ENCODE measurements around the gene MRPS24. TPM values are rescaled to one million over a fixed set of nuclear protein-coding genes. Genes with fewer than 3 reads are reported as not detected.

Gene MRPS24
- total RNA-seq, 1 donor from 2014 or later = 72.8 TPM

DNA sequence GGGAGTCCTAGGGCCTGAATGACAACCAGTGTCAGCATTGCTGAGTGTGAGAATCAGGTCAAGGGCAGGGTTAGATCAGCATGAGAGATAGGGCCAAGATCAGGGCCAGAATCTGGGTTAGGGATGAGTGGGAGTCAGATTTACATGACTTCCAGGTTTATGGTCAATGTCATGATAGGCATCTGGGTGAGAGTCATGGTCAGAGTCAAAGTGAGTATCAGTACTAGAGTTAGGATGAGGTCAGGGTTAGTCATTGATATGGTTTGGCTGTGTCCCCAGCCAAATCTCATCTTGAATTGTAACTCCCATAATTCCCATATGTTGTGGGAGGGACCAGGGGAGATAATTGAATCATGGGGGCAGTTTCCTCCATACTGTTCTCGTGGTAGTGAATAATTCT lies 12.3 kb downstream of the MRPS24 start:
- no peak for DNase-seq (ENCODE audit: low spot score, unreplicated experiment)
- H3K27me3 Mint-ChIP-seq = no peaks in the 10 kb centered on the region
- H3K4me3 Mint-ChIP-seq (ENCODE audit: low read depth) = no peak overlapping the region
- TF ChIP-seq, protein P1, sequence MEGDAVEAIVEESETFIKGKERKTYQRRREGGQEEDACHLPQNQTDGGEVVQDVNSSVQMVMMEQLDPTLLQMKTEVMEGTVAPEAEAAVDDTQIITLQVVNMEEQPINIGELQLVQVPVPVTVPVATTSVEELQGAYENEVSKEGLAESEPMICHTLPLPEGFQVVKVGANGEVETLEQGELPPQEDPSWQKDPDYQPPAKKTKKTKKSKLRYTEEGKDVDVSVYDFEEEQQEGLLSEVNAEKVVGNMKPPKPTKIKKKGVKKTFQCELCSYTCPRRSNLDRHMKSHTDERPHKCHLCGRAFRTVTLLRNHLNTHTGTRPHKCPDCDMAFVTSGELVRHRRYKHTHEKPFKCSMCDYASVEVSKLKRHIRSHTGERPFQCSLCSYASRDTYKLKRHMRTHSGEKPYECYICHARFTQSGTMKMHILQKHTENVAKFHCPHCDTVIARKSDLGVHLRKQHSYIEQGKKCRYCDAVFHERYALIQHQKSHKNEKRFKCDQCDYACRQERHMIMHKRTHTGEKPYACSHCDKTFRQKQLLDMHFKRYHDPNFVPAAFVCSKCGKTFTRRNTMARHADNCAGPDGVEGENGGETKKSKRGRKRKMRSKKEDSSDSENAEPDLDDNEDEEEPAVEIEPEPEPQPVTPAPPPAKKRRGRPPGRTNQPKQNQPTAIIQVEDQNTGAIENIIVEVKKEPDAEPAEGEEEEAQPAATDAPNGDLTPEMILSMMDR (IDR thresholded peaks at IDR 0.05; ENCODE audit: unreplicated experiment) = no peak
- no peaks in the 10 kb centered on the region for H3K4me1 Mint-ChIP-seq (ENCODE audit: low read depth)
- H3K36me3 Mint-ChIP-seq (ENCODE audit: insufficient read depth) = no peaks in the 10 kb centered on the region
- H3K9me3 Mint-ChIP-seq (ENCODE audit: low read depth) = peaks cover 4% of the 10 kb centered on the region
- no peak overlapping the region for H3K27ac Mint-ChIP-seq

DNA sequence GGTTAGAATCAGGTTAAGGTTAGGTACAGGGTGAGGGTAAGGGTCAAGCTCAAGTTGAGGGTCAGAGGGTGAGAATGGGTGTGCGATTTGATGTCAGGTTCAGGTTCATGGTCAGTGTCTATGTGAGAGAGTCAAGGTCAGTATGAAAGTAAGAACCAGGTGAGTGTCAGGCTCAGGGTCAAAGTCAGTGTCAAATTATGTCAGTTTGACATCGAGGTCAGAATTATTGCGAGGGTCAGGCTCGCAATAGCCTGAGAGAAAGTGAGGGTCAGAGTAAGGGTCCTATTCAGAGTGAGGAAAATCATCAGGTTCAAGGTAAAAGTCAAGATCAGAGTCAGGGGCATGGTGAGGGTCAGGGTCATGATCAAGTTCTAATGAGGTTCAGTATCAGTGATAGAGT lies 13.0 kb downstream of the MRPS24 start:
- H3K4me3 Mint-ChIP-seq (ENCODE audit: low read depth) = no peak overlapping the region
- peaks cover 4% of the 10 kb centered on the region for H3K9me3 Mint-ChIP-seq (ENCODE audit: low read depth)
- H3K4me1 Mint-ChIP-seq (ENCODE audit: low read depth) = no peaks in the 10 kb centered on the region
- DNase-seq (ENCODE audit: low spot score, unreplicated experiment) = no peak
- TF ChIP-seq, protein P1 (IDR thresholded peaks at IDR 0.05; ENCODE audit: unreplicated experiment) = no peak
- H3K36me3 Mint-ChIP-seq (ENCODE audit: insufficient read depth) = no peaks in the 10 kb centered on the region
- H3K27ac Mint-ChIP-seq = no peak overlapping the region
- no peaks in the 10 kb centered on the region for H3K27me3 Mint-ChIP-seq

DNA sequence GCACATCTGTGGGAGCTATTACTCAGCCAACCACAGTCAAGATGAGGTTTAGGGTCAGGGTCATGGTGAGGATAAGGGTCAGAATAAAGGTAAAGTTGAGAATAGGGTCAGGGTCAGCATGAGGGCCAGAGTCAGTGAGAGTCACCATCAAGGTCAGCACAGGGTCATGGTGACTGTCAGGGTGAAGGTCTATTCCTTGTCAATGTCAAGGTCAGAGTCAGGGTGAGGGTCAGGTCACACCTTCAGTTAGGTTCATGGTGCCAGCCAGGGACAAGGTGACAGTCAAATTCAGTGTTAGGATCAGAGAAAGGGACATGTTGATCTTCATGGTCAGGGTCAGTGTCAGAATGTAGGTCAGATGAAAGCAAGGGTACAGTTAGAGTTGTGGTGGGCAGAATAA lies 14.1 kb downstream of the MRPS24 start:
- TF ChIP-seq, protein P1 (IDR thresholded peaks at IDR 0.05; ENCODE audit: unreplicated experiment) = no peak
- Mint-ChIP-seq H3K4me3 (ENCODE audit: low read depth) (no peak overlapping the region), H3K4me1 (ENCODE audit: low read depth) (no peaks in the 10 kb centered on the region), H3K36me3 (ENCODE audit: insufficient read depth) (no peaks in the 10 kb centered on the region), H3K27ac (no peak overlapping the region), H3K9me3 (ENCODE audit: low read depth) (peaks cover 4% of the 10 kb centered on the region), H3K27me3 (no peaks in the 10 kb centered on the region)
- no peak for DNase-seq (ENCODE audit: low spot score, unreplicated experiment)

DNA sequence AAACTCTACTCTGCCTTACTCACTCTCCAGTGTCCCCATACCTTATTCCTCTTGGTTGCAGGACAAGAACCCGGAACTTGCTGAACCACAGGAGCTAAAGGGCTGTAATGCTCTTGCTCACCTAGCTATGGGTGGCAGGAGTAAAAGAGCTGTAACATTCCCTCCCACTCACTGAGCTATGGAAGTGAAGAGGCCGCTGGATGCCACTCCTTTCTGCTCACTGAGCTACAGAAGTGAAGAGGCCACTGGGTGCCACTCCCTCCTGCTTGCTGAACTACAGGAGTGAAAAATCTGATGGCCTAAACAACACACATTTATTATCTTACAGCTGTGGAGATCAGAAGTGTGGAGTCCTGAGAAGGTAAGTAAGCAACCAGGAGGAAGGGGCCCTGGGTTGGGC lies 17.5 kb downstream of the MRPS24 start:
- TF ChIP-seq, protein P1 (IDR thresholded peaks at IDR 0.05; ENCODE audit: unreplicated experiment) = no peak
- Mint-ChIP-seq H3K9me3 (ENCODE audit: low read depth) (no peaks in the 10 kb centered on the region), H3K36me3 (ENCODE audit: insufficient read depth) (no peaks in the 10 kb centered on the region), H3K27me3 (no peaks in the 10 kb centered on the region), H3K4me3 (ENCODE audit: low read depth) (no peak overlapping the region), H3K27ac (no peak overlapping the region), H3K4me1 (ENCODE audit: low read depth) (no peaks in the 10 kb centered on the region)
- no peak for DNase-seq (ENCODE audit: low spot score, unreplicated experiment)

DNA sequence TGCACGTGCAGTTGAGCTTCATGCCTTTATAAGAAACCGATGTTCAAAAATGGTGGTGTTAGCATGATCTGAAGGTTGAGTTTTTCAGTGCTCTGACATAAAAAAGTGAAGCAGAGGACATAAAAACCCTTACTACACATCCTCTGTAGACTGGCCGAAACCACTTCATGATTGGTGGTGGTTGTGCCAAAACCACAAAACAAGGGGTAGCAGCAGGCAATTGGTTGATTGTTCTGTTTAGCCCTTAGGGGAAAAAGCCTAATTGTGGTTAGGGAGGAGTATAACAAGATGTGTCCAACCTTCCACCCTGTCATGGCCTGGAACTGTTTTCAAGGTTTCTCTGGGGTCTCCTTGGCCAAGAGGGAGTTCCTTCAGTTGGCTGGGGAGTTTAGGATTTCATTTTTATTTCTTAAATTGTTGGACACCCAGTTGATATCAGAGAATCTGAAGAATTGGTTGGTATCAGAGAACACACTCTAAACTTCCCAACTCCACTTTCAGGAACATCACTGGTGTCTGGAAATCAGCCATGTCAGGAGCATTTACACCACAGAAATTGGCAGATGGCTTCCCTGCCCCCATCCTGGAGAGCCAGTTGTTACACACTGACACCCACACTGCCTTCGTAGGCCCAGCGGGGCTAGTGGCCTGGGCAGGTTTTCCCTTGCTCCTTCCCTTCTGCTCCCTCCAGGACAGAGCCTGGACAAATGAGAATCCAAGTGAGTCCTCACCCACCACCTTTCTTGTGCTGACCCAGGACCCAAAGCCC lies 18.8 kb downstream of the MRPS24 start:
- Mint-ChIP-seq H3K9me3 (ENCODE audit: low read depth) (no peaks in the 10 kb centered on the region), H3K4me3 (ENCODE audit: low read depth) (no peak overlapping the region), H3K27ac (no peak overlapping the region), H3K4me1 (ENCODE audit: low read depth) (no peaks in the 10 kb centered on the region), H3K36me3 (ENCODE audit: insufficient read depth) (no peaks in the 10 kb centered on the region), H3K27me3 (no peaks in the 10 kb centered on the region)
- no peak for DNase-seq (ENCODE audit: low spot score, unreplicated experiment)
- TF ChIP-seq, protein P1 (IDR thresholded peaks at IDR 0.05; ENCODE audit: unreplicated experiment) = no peak

Data from progenitor cell of endocrine pancreas (in vitro differentiated cells).